Measurements from ENCODE around the gene KLHL7. TPM values are rescaled to one million over a fixed set of nuclear protein-coding genes. Genes with fewer than 3 reads are reported as not detected.
A peak's percentile ranks its signal among the peaks of the same experiment; 100 is the strongest.

The KLHL7 gene, protein sequence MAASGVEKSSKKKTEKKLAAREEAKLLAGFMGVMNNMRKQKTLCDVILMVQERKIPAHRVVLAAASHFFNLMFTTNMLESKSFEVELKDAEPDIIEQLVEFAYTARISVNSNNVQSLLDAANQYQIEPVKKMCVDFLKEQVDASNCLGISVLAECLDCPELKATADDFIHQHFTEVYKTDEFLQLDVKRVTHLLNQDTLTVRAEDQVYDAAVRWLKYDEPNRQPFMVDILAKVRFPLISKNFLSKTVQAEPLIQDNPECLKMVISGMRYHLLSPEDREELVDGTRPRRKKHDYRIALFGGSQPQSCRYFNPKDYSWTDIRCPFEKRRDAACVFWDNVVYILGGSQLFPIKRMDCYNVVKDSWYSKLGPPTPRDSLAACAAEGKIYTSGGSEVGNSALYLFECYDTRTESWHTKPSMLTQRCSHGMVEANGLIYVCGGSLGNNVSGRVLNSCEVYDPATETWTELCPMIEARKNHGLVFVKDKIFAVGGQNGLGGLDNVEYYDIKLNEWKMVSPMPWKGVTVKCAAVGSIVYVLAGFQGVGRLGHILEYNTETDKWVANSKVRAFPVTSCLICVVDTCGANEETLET
- polyA plus RNA-seq = 28.3 to 43.1 TPM (median 30.0 TPM) in 3 replicates
- 48.4 TPM for polyA plus RNA-seq (2011; ENCODE audit: low read depth)
- polyA plus RNA-seq (2011; cell fraction: cytosol; rRNA removed) = 28.3 and 49.9 TPM in 2 replicates
- polyA plus RNA-seq (2011; cell fraction: nucleus; rRNA removed) = 29.9 and 37.8 TPM in 2 replicates
- polyA plus RNA-seq (2012; ENCODE audit: low replicate concordance) = 27.0 and 27.9 TPM in 2 replicates
- polyA minus RNA-seq = 11.1 to 34.9 TPM (median 16.9 TPM) in 3 replicates
- 43.0 TPM for polyA minus RNA-seq (2011; cell fraction: cytosol; rRNA and poly(A)+ RNA removed)
- polyA minus RNA-seq (2011; cell fraction: nucleus; rRNA and poly(A)+ RNA removed) = 24.9 and 43.0 TPM in 2 replicates

DNA sequence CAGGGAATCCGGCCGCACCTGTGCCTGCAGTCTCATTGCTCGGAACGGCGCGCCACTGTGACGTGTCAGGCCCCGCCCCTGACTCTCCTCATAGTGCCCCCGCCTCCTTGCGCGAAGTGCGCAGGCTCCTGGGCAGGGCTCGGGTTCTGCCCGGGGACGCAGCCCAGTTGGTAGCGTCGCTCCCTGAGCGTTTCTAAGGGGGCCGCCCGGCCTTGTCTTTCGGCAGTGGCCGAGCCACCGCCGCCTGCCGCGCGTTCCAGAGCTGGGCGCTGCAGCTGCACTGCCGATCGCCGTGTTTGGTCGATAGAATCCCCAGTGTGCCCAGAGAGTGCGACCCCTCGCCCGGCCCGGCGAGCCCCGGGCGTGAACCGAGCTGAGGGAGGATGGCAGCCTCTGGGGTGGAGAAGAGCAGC is at the start of gene KLHL7:
KLHL7 (plus strand) TSS at position 142 of the 413 bp plus-strand sequence; CDS start at position 384, 242 bp downstream.
- peak within 1 kb of the TSS; percentile 88 for H3K27ac ChIP-seq (ENCODE audit: control insufficient read depth, insufficient read depth, low read length)
- H3K36me3 ChIP-seq (ENCODE audit: control insufficient read depth in 2 of 2, extremely low read depth in 1 of 2, insufficient read depth in 2 of 2, low read length in 2 of 2) = no peaks in the 10 kb centered on the region
- H3K27me3 ChIP-seq (ENCODE audit: control insufficient read depth, extremely low read depth, insufficient read depth, low read length) = no peaks in the 10 kb centered on the region
- peak within 1 kb of the TSS; percentile 96 for H3K9ac ChIP-seq (ENCODE audit: control insufficient read depth, extremely low read depth, insufficient read depth, low read length)
- H3K4me1 ChIP-seq (ENCODE audit: control insufficient read depth, extremely low read depth, insufficient read depth, low read length) = peaks cover 11% of the 10 kb centered on the region
- peak; percentile 48 for DNase-seq (ENCODE audit: low read depth, low spot score)
- no peaks in the 10 kb centered on the region for H4K20me1 ChIP-seq (ENCODE audit: control insufficient read depth, extremely low read depth, insufficient read depth, low read length)
- peak within 1 kb of the TSS; percentile 90 for H3K4me2 ChIP-seq (ENCODE audit: control insufficient read depth, extremely low read depth, insufficient read depth, low read depth, low read length)
- dilution Hi-C loops (cut with MboI; ENCODE audit: extremely low pct_ligation_motif_present, low sequenced_read_pairs) = no loop called here
- H2AFZ ChIP-seq (ENCODE audit: control insufficient read depth, low read length) = peak within 1 kb of the TSS; percentile 97
- H3K4me3 ChIP-seq (ENCODE audit: control insufficient read depth in 2 of 3, extremely low read depth in 1 of 3, insufficient read depth in 2 of 3, low read depth in 1 of 3, low read length in 3 of 3) = peak within 1 kb of the TSS; percentile 87 to 96 (median 90)
- peaks cover 44% of the 10 kb centered on the region for H3K79me2 ChIP-seq (ENCODE audit: control insufficient read depth, insufficient read depth, low read length)
- FAIRE-seq = peak; percentile 49
- TF ChIP-seq EZH2 (IDR thresholded peaks at IDR 0.05; ENCODE audit: low read length) = no peak
- TF ChIP-seq, protein P1, sequence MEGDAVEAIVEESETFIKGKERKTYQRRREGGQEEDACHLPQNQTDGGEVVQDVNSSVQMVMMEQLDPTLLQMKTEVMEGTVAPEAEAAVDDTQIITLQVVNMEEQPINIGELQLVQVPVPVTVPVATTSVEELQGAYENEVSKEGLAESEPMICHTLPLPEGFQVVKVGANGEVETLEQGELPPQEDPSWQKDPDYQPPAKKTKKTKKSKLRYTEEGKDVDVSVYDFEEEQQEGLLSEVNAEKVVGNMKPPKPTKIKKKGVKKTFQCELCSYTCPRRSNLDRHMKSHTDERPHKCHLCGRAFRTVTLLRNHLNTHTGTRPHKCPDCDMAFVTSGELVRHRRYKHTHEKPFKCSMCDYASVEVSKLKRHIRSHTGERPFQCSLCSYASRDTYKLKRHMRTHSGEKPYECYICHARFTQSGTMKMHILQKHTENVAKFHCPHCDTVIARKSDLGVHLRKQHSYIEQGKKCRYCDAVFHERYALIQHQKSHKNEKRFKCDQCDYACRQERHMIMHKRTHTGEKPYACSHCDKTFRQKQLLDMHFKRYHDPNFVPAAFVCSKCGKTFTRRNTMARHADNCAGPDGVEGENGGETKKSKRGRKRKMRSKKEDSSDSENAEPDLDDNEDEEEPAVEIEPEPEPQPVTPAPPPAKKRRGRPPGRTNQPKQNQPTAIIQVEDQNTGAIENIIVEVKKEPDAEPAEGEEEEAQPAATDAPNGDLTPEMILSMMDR (optimal IDR thresholded peaks at IDR 0.05 in 1 of 3, IDR thresholded peaks at IDR 0.05 in 1 of 3, conservative IDR thresholded peaks at IDR 0.05 in 1 of 3; ENCODE audit: extremely low read depth in 1 of 3, insufficient read depth in 2 of 3, low read length in 3 of 3) = no peak
- H3K9me1 ChIP-seq (ENCODE audit: control insufficient read depth, extremely low read depth, insufficient read depth, low read length) = no peaks in the 10 kb centered on the region
- no peaks in the 10 kb centered on the region for H3K9me3 ChIP-seq (ENCODE audit: control insufficient read depth, low read depth, low read length)

DNA sequence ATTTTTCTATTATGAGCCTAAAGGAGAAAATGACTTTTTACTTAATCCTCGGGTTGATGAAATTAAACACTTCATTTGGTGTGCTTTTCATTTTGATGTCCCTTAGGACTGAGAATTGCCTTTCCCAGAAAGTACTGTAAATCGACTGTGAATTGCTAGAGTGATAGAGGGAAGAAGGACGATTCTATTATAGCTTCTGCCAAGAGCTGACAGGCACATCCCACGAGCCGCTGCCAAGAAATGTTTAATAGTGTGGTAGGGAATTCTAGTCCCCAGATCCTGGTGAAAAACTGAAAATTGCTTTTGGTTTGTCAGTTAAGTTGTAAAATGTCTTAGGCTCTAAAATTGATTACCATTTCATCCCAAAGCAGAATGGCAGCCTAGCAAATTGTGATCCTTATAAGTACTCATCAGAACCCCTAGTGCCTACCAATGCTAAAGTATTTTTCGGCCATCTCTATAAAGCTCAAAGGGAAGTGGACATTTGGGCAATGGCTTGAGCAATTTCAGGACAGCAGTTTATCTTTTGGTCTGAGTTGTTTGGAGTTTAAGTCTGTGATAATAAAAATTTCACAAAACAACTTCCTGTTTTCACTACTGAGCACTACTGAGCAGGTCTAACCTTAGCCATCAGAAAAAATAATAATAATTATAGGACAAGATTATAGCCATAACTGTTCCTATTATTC is 47.0 kb upstream of the KLHL7 start:
- H3K36me3 ChIP-seq (ENCODE audit: control insufficient read depth in 2 of 2, extremely low read depth in 1 of 2, insufficient read depth in 2 of 2, low read length in 2 of 2) = no peaks in the 10 kb centered on the region
- no peak overlapping the region for H3K27ac ChIP-seq (ENCODE audit: control insufficient read depth, insufficient read depth, low read length)
- peak overlapping the region; percentile 19 for H2AFZ ChIP-seq (ENCODE audit: control insufficient read depth, low read length)
- no peak overlapping the region for H3K4me3 ChIP-seq (ENCODE audit: control insufficient read depth in 2 of 3, extremely low read depth in 1 of 3, insufficient read depth in 2 of 3, low read depth in 1 of 3, low read length in 3 of 3)
- no peak for FAIRE-seq
- no peaks in the 10 kb centered on the region for H3K9me1 ChIP-seq (ENCODE audit: control insufficient read depth, extremely low read depth, insufficient read depth, low read length)
- no peaks in the 10 kb centered on the region for H3K9me3 ChIP-seq (ENCODE audit: control insufficient read depth, low read depth, low read length)
- H3K4me1 ChIP-seq (ENCODE audit: control insufficient read depth, extremely low read depth, insufficient read depth, low read length) = peaks cover 6% of the 10 kb centered on the region
- TF ChIP-seq, protein P1 (optimal IDR thresholded peaks at IDR 0.05 in 1 of 3, IDR thresholded peaks at IDR 0.05 in 1 of 3, conservative IDR thresholded peaks at IDR 0.05 in 1 of 3; ENCODE audit: extremely low read depth in 1 of 3, insufficient read depth in 2 of 3, low read length in 3 of 3) = no peak
- no peak for TF ChIP-seq EZH2 (IDR thresholded peaks at IDR 0.05; ENCODE audit: low read length)
- dilution Hi-C loops (cut with MboI; ENCODE audit: extremely low pct_ligation_motif_present, low sequenced_read_pairs) = no loop called here
- no peak overlapping the region for H3K4me2 ChIP-seq (ENCODE audit: control insufficient read depth, extremely low read depth, insufficient read depth, low read depth, low read length)
- H3K9ac ChIP-seq (ENCODE audit: control insufficient read depth, extremely low read depth, insufficient read depth, low read length) = no peak overlapping the region
- no peaks in the 10 kb centered on the region for H3K79me2 ChIP-seq (ENCODE audit: control insufficient read depth, insufficient read depth, low read length)
- no peaks in the 10 kb centered on the region for H3K27me3 ChIP-seq (ENCODE audit: control insufficient read depth, extremely low read depth, insufficient read depth, low read length)
- no peak for DNase-seq (ENCODE audit: low read depth, low spot score)
- no peaks in the 10 kb centered on the region for H4K20me1 ChIP-seq (ENCODE audit: control insufficient read depth, extremely low read depth, insufficient read depth, low read length)
